ENCODE measurements around the gene CAMTA1.

Gene CAMTA1

GRCh38 chr1:7495962-7496361 lies 710.7 kb downstream of the CAMTA1 start:
- no peak for DNase-seq

DNA sequence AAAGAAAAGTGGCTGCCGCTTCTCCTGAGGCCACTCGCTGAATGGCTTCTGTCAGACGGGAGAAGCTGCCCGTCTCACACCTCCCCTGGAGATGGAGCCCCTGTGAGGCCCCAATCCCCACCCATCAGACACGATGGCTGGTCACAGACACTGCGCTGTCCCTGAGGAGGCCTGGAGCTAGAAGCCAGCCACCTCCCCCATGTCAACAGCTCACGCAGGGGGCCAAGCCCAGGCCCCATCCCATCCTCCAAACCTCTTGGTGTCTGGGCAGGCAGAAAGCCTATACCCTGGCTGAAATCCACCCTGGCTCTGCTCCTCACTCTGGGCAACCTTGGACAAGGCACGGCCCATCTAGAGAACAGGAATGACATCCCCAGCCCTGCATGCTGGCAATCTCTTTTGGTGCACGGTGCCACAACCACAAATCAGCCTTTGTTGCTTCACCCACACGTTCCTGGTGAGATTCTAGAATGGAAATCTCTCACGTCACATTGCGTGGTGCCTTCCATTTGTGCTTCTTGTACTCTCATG lies 711.9 kb downstream of the CAMTA1 start:
- DNase-seq: no peak

GRCh38 chr1:7500381-7501083 lies 715.3 kb downstream of the CAMTA1 start:
- DNase-seq: no peak

DNA sequence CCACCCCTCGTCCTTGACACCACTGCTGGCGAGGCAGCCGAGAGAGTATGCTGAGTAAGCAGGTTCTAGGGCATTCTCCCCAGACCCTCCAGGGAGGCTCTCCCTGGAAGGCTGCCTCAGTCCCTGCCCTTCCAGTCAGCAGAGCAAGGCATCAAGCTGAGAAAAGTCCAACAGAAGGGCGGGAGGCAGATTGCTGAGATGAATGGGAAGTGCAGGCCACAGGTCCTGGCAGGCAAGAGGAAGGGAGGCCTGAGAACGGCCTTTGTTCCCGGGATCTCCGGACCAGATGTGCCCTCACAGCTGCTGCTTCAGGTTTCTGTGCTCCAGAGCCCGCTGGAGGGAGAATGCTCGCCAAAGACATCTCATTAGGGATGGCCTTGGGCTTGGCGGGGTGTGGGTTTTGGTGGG lies 715.8 kb downstream of the CAMTA1 start:
- no peak for DNase-seq

DNA sequence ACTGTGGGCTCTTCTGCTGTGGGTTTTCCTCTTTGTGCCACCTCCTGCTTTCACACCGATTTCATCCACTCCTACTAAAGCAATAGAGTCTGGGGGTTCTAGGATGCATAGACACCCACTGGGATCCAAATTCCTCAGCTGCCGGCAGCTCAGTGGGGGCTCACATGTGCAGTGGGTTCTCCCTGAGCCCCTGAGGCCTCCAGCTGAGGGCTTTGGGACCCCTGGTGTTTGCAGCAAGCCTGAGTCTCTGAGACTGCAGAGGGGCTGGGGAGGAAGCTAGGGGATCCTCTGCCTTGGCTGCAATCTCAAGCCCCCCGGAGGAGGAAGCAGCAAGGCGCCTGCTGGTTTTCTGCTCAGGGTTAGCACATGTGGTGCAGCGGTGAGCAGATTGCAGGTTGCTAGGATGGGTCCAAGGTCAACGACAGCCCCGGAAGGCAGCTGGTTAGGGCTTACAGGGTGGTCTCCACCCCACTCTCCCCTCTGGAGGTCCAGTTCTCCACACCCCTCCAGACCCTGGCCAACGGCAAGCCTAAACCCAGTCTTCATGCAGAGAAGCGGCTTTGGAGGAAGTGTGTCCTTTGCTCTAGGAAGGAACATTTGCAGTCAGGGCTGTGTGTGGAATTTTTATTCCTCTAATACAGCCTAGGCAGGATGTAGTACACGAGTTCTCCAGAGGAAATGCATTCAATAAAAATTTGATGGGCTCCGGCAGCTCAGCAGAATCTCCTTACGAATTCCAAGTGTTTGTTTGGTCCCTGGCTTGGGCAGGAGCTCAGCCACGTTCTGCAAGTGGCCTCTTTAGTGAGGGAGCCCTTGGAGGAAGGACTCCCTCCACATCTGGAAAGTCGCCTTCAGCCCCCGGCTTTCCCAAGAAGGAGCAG lies 716.7 kb downstream of the CAMTA1 start:
- DNase-seq: no peak

GRCh38 chr1:7503691-7504437 lies 718.6 kb downstream of the CAMTA1 start:
- no peak for DNase-seq

GRCh38 chr1:7504438-7504720 lies 719.1 kb downstream of the CAMTA1 start:
- DNase-seq: no peak

GRCh38 chr1:7505094-7505770 lies 720.0 kb downstream of the CAMTA1 start:
- no peak for DNase-seq

- DNase-seq: no peak
These were observed 720.7 kb downstream of the CAMTA1 start for GRCh38 chr1:7505771-7506453.

DNA sequence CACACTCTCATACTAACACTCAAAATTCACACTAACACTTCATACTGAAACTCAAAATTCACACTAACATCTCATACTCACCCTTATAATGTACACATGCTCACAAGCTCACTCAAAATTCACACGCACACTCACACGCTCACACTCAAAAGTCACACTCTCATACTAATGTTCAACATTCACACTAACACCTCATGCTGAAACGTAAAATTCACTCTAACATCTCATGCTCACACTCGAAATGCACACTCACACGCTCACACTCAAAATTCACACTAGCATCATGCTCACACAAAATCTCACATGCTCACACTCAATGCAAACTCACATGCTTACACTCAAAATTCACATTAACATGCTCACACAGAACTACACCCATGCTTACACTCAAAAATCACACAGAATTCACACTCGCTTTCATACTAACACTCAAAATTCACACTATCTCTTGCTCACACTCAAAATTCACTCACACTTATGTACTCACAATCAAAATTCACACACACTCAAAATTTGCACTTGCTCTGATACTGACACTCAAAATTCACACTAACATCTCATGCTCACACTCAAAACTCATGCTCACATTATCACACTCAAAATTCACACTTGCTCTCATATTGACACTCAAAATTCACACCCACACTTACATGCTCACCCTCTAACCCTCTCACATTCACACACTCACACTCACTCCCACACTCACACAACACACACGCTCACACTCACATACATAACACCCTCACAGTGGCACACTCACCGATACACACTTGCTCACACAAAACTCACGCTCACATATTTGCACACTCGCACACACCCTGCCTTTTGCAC lies 721.4 kb downstream of the CAMTA1 start:
- DNase-seq: no peak

DNA sequence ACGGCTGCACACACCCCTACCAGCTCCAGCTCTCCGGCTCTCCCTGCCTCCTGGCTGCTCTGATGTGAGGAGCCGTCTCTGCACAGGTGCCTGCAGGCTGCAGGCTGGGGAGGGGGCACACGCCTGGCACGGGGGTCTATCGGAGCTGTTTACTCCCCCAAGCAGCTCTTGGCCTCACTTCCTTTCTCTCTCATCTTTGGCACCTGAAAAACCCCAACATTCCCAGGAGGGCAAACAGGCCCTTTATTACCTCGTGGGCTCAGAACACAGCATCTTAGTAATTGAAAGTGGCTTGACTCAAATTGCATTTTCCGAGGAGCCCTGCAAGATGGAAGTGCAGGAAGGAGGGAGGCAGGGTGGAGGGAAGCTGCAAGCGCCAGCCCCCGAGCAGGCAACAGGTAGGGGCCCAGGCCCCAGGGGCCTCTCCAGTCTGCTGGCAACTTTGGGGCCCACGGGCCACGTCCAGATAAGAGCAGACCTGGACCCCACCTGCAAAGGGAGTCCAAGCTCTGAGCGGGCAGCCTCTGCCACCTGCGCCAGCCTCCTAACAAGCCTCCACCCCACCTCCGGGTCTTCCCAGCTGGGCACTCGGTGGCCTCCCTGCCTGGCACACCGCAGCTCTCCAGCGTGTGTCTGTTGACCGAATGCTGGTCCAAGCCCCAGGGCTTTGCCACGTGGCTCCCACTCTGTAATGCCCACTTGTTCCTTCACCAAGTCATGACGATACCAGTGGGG lies 722.2 kb downstream of the CAMTA1 start:
- DNase-seq: no peak

GRCh38 chr1:7508052-7508933 lies 723.0 kb downstream of the CAMTA1 start:
- no peak for DNase-seq

GRCh38 chr1:7508934-7509519 lies 723.8 kb downstream of the CAMTA1 start:
- no peak for DNase-seq

DNA sequence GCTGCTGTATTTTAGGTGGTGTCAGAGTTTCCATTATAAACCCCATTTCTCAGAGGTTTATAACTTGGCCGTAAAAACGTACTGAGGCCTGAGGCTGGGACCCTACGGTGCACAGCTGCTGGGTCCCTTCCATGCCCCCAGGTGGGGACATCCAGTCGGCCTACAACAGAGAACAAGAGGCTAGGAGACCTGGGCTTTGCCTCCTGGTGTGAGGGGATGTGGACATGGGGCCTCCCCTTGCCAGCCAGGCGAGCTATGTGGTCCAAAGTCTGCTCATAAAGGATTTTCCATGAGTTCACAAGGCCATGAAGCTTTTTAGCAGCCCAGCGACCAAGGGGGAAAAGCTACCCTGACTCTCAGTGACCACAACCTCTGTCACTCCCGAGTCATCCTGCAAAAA lies 724.3 kb downstream of the CAMTA1 start:
- DNase-seq: no peak

DNA sequence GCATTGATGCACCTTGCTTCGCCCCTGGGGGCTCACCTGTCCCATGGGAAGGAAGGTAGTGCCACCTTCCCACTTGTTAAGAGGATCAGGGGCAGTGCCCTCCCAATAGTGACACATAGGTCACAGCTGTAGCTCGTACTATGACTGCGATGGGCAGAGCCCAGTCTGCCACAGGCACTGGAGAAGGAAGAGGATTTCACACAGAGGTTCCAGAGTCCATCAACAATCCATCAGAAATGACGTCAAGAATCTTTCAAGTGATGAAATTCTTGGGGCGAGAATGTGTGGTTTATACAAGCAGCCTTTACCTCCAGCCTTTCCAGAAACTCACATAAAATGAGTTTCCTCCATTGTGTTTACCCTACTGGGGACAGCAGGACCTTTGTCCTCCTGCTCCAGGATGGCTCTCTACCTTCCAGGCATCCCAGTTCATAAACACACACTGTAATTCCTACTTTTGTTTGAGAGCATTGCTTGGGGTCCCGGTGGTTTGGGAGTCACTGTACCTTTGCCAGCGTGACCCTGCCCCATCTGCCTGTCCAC lies 725.2 kb downstream of the CAMTA1 start:
- no peak for DNase-seq

GRCh38 chr1:7511381-7511780 lies 726.1 kb downstream of the CAMTA1 start:
- no peak for DNase-seq

- no peak for DNase-seq
These were observed 727.8 kb downstream of the CAMTA1 start for GRCh38 chr1:7513081-7513480.

DNA sequence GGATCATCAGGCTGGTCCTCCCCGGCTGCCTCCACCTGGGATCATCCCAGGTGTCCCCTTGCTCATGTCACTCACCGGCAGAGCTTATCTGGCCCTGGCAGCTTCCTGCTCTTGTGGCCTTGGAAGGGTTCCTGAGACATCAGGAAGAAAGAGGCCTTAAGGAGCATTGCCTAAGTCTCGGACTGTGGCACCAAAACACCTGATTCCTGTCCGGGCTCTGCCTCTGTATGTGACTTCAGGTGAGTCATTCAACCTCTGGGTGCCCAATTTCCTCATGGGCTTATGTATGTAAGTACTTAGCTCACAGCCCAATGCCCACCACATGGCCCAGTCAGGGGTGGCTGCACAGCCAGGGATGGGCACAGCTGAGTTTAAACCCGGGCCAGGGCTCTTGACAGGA lies 729.9 kb downstream of the CAMTA1 start:
- DNase-seq: no peak

GRCh38 chr1:7515904-7516303 lies 730.6 kb downstream of the CAMTA1 start:
- no peak for DNase-seq

All from Kasumi-1 (cell line).